IMR-90 (cell line): Measurements from ENCODE around the gene UTP4. TPM values are rescaled to one million over a fixed set of nuclear protein-coding genes. Genes with fewer than 3 reads are reported as not detected.

Source experiments
- ATAC-seq: fragments of 200-7000 bp; cut with Tn5 transposase; 2 replicates; pipeline ENCODE4 v1.9.1; 2020; ENCODE audit warnings: low read depth, mild to moderate bottlenecking, moderate library complexity
- BruUV-seq: library from RNA; stranded (reverse); fragments of 400-500 nt; replicated peaks from 2 replicates; lab custom pipeline; 2021; lab: Mats Ljungman, UMichigan
- CTCF ChIA-PET: fragments of 300-600 bp; formaldehyde crosslinking; extraction: SDS; loops from one replicate; lab custom pipeline; 2021; ENCODE audit warnings: antibody characterized with exemption; lab: Yijun Ruan, JAX
- POLR2A ChIA-PET: fragments of 300-600 bp; sonication (Branson Sonifier 250); formaldehyde crosslinking; loops from one replicate; lab custom pipeline; 2022; ENCODE audit warnings: antibody characterized with exemption; ENCODE audit not compliant: unreplicated experiment; lab: Charles Lee
- DNase-seq: peaks from one replicate; pipeline ENCODE4 v3.0.0; 2013
- H2AFZ ChIP-seq: replicated peaks from 2 replicates; pipeline ENCODE3; 2013; ENCODE audit warnings: low read length, mild to moderate bottlenecking; ENCODE audit not compliant: poor library complexity
- H2AK5ac ChIP-seq: 2 replicates; pipeline ENCODE4 v1.6.1; 2013; ENCODE audit warnings: low read depth, low read length, inconsistent platforms
- H2AK9ac ChIP-seq: replicated peaks from 2 replicates; pipeline ENCODE3; 2013; ENCODE audit warnings: mild to moderate bottlenecking, low read depth, low read length, moderate library complexity; ENCODE audit not compliant: poor library complexity
- H2BK120ac ChIP-seq: 2 replicates; pipeline ENCODE4 v1.6.1; 2013; ENCODE audit warnings: low read depth, low read length, inconsistent platforms
- H2BK15ac ChIP-seq: 3 replicates; pipeline ENCODE4 v1.6.1; 2013; ENCODE audit warnings: low read depth, low read length, inconsistent platforms
- H2BK20ac ChIP-seq: 2 replicates; pipeline ENCODE4 v1.6.1; 2013; ENCODE audit warnings: low read depth, mild to moderate bottlenecking, inconsistent platforms, low read length, moderate library complexity
- H2BK5ac ChIP-seq: 2 replicates; pipeline ENCODE4 v1.6.1; 2013; ENCODE audit warnings: mild to moderate bottlenecking, low read depth, low read length, inconsistent platforms; ENCODE audit not compliant: poor library complexity, severe bottlenecking
- H3K14ac ChIP-seq: replicated peaks from 2 replicates; pipeline ENCODE4 v1.6.1; 2013; ENCODE audit warnings: low read depth, low read length, inconsistent platforms
- H3K18ac ChIP-seq: 2 replicates; pipeline ENCODE4 v1.6.1; 2013; ENCODE audit warnings: low read depth, low read length, control low read depth
- H3K23ac ChIP-seq: 2 replicates; pipeline ENCODE4 v1.6.1; 2013; ENCODE audit warnings: low read depth, low read length, inconsistent platforms
- H3K27ac ChIP-seq: 2 replicates; pipeline ENCODE4 v1.5.1; 2013; ENCODE audit warnings: mild to moderate bottlenecking, control low read depth, low read length; ENCODE audit not compliant: insufficient read depth
- H3K27me3 ChIP-seq: 2 replicates; pipeline ENCODE4 v1.6.1; 2013; ENCODE audit warnings: low read length; ENCODE audit not compliant: control insufficient read depth, insufficient read depth
- H3K36me3 ChIP-seq: 2 replicates; pipeline ENCODE4 v1.6.1; 2013; ENCODE audit warnings: low read length, mixed read lengths; ENCODE audit not compliant: control insufficient read depth, insufficient read depth
- H3K4ac ChIP-seq: 2 replicates; pipeline ENCODE4 v1.6.1; 2013; ENCODE audit warnings: low read depth, low read length, inconsistent platforms
- H3K4me1 ChIP-seq: 2 replicates; pipeline ENCODE4 v1.6.1; 2013; ENCODE audit warnings: low read length, mixed read lengths; ENCODE audit not compliant: control insufficient read depth, insufficient read depth
- H3K4me2 ChIP-seq: 2 replicates; pipeline ENCODE4 v1.6.1; 2013; ENCODE audit warnings: low read depth, mild to moderate bottlenecking, control low read depth, low read length, moderate library complexity
- H3K4me3 ChIP-seq: 2 replicates; pipeline ENCODE4 v1.5.1; 2013; ENCODE audit warnings: low read depth, mild to moderate bottlenecking, control low read depth, low read length, moderate library complexity; ENCODE audit not compliant: insufficient read depth
- H3K56ac ChIP-seq: 2 replicates; pipeline ENCODE4 v1.6.1; 2013; ENCODE audit warnings: low read length, inconsistent platforms; ENCODE audit not compliant: insufficient read depth; ENCODE audit errors: extremely low read depth
- H3K79me1 ChIP-seq, 2 experiments: 2 replicates each; pipeline ENCODE4 v1.6.1; 2013; ENCODE audit warnings: low read length in 2 of 2, inconsistent platforms in 1 of 2, low read depth in 1 of 2
- H3K9ac ChIP-seq: 2 replicates; pipeline ENCODE4 v1.6.1; 2013; ENCODE audit warnings: low read depth, low read length, control low read depth
- H3K9me1 ChIP-seq: 2 replicates; pipeline ENCODE4 v1.6.1; 2013; ENCODE audit warnings: low read length, inconsistent platforms; ENCODE audit not compliant: insufficient read depth
- H3K9me3 ChIP-seq: 2 replicates; pipeline ENCODE4 v1.6.1; 2013; ENCODE audit warnings: low read length; ENCODE audit not compliant: control insufficient read depth, insufficient read depth
- H4K20me1 ChIP-seq: 2 replicates; pipeline ENCODE4 v1.6.1; 2013; ENCODE audit warnings: low read length, inconsistent platforms; ENCODE audit not compliant: insufficient read depth
- H4K5ac ChIP-seq: 2 replicates; pipeline ENCODE4 v1.6.1; 2013; ENCODE audit warnings: mild to moderate bottlenecking, low read depth, low read length, control low read depth
- H4K8ac ChIP-seq, 2 experiments: 2 replicates each; pipeline ENCODE4 v1.6.1; 2013; ENCODE audit warnings: low read depth in 2 of 2, low read length in 2 of 2, control low read depth in 1 of 2, inconsistent platforms in 1 of 2
- H4K91ac ChIP-seq: 2 replicates; pipeline ENCODE4 v1.6.1; 2013; ENCODE audit warnings: low read depth, low read length, inconsistent platforms; ENCODE audit not compliant: insufficient read depth
- BHLHE40 ChIP-seq: fragments of 150-350 bp; IDR thresholded peaks from 2 replicates; pipeline ENCODE4 v1.6.1; 2016; ENCODE audit warnings: mild to moderate bottlenecking, low read depth, low read length
- ELK1 ChIP-seq: fragments of 150-350 bp; IDR thresholded peaks from 2 replicates; pipeline ENCODE4 v1.6.1; 2016; ENCODE audit warnings: low read depth, mild to moderate bottlenecking, low read length, moderate library complexity, borderline replicate concordance
- MAZ ChIP-seq: IDR thresholded peaks from 2 replicates; pipeline ENCODE4 v1.6.1; 2012; ENCODE audit warnings: low read depth, mild to moderate bottlenecking, low read length, improper control_type of control experiment, moderate library complexity, borderline replicate concordance
- MXI1 ChIP-seq: IDR thresholded peaks from 2 replicates; pipeline ENCODE4 v1.6.1; 2012; ENCODE audit warnings: low read depth, mild to moderate bottlenecking, low read length, moderate library complexity, borderline replicate concordance
- POLR2A ChIP-seq: IDR thresholded peaks from 2 replicates; pipeline ENCODE4 v1.6.1; 2012; ENCODE audit warnings: mild to moderate bottlenecking, low read depth, low read length
- RAD21 ChIP-seq: IDR thresholded peaks from 2 replicates; pipeline ENCODE4 v1.6.1; 2012; ENCODE audit warnings: low read length, improper control_type of control experiment
- RFX5 ChIP-seq: IDR thresholded peaks from 2 replicates; pipeline ENCODE4 v1.8.0; 2012; ENCODE audit warnings: low read depth, mild to moderate bottlenecking, low read length, moderate library complexity
- WGBS, 2 experiments: methylation state at CpG; one replicate each; pipeline versions ENCODE4 v1.1.5 to v1.1.7; 2013; ENCODE audit warnings: missing lambda C conversion rate in 2 of 2; ENCODE audit not compliant: insufficient read length in 1 of 2; ENCODE audit errors: extremely low coverage in 2 of 2; 5-methylcytosine and 5-hydroxymethylcytosine counted together
- dilution Hi-C: fragments of 300-500 bp; cut with HindIII; formaldehyde crosslinking; loops from one replicate; pipeline ENCODE4 v1.14.3; 2018; ENCODE audit warnings: low sequenced_read_pairs; ENCODE audit not compliant: unreplicated experiment
- in situ Hi-C: fragments of 300-500 bp; cut with MboI; formaldehyde crosslinking; loops from 3 replicates; pipeline ENCODE4 v1.14.3; 2019; ENCODE audit warnings: low sequenced_read_pairs, inconsistent platforms, mixed read lengths
- intact Hi-C: fragments of 100-400 bp; cut with micrococcal nuclease; formaldehyde crosslinking; loops from 2 replicates; pipeline ENCODE4 v1.10.0; 2022
- polyA plus RNA-seq, 3 experiments: library from polyadenylated mRNA; depleted of rRNA; stranded (reverse); fragments of >200 nt; gene quantifications; 2 replicates each; pipeline ENCODE4 v1.2.3, GENCODE V29; 2012; ENCODE audit warnings: low replicate concordance in 1 of 3
- total RNA-seq: library from RNA; depleted of rRNA; stranded (reverse); fragments of >200 nt; gene quantifications from 2 replicates; pipeline ENCODE4 v1.2.3, GENCODE V29; 2012

Gene UTP4
- total and polyA plus RNA-seq, 2 of the 4 experiments (the other 2 are of a cell fraction), result 32.1 to 61.8 TPM

GRCh38 chr16:69127966-69128510, 4.4 kb upstream of the UTP4 start:
- no peak overlapping the region for H3K27ac ChIP-seq
- no peak overlapping the region for H2BK120ac ChIP-seq
- ChIA-PET POLR2A (no interaction called here), CTCF (no interaction called here)
- peaks cover 18 to 60% of the 10 kb centered on the region in 2 experiments; a peak in 3 of 4 replicates for H3K79me1 ChIP-seq
- no peak overlapping the region for H3K4me2 ChIP-seq
- intact Hi-C loops (loop anchor here (10.0 kb wide), 1 partner anchor 533 kb away; no protein-coding TSS in a partner anchor), in situ Hi-C loops (no loop called here), dilution Hi-C loops (no loop called here)
- BruUV-seq, result no TSS peak
- H4K91ac ChIP-seq, result no peak overlapping the region
- H3K36me3 ChIP-seq, result peaks cover 3% of the 10 kb centered on the region
- no peak for TF ChIP-seq RAD21
- TF ChIP-seq BHLHE40, result no peak
- TF ChIP-seq MXI1, result no peak
- TF ChIP-seq RFX5, result no peak
- no peak for TF ChIP-seq MAZ
- TF ChIP-seq POLR2A, result no peak
- no peak for TF ChIP-seq ELK1
- H3K23ac ChIP-seq, result no peak overlapping the region
- no peak overlapping the region for H2AFZ ChIP-seq
- no peak overlapping the region for H3K18ac ChIP-seq
- H2AK9ac ChIP-seq, result no peak overlapping the region
- H2BK15ac ChIP-seq, result no peak overlapping the region
- no peak for DNase-seq
- no peak overlapping the region for H2AK5ac ChIP-seq
- no peaks in the 10 kb centered on the region for H3K4me1 ChIP-seq
- H2BK20ac ChIP-seq, result no peak overlapping the region
- H4K8ac ChIP-seq, result no peak overlapping the region
- peaks cover 46% of the 10 kb centered on the region for H4K20me1 ChIP-seq
- H3K27me3 ChIP-seq, result no peaks in the 10 kb centered on the region
- no peaks in the 10 kb centered on the region for H3K9me3 ChIP-seq
- no peak overlapping the region for H3K14ac ChIP-seq
- H3K9me1 ChIP-seq, result no peaks in the 10 kb centered on the region; the same call in 1 of the 2 replicates
- H3K9ac ChIP-seq, result no peak overlapping the region
- no peak overlapping the region for H3K4me3 ChIP-seq
- H2BK5ac ChIP-seq, result no peak overlapping the region
- H3K56ac ChIP-seq, result no peak overlapping the region
- no peak for ATAC-seq
- no peak overlapping the region for H3K4ac ChIP-seq
- H4K5ac ChIP-seq, result no peak overlapping the region
- WGBS, 2 experiments, result no CpG with 5 or more reads among the region's 12 CpGs
